Left forelimb (tissue), 1 donor: ENCODE results near the gene WDR38.

ENCODE experiments used
- DNase-seq: peaks from one replicate; pipeline ENCODE4 v3.0.0-alpha.2; 2018; ENCODE audit warnings: low spot score

WDR38 gene

DNA sequence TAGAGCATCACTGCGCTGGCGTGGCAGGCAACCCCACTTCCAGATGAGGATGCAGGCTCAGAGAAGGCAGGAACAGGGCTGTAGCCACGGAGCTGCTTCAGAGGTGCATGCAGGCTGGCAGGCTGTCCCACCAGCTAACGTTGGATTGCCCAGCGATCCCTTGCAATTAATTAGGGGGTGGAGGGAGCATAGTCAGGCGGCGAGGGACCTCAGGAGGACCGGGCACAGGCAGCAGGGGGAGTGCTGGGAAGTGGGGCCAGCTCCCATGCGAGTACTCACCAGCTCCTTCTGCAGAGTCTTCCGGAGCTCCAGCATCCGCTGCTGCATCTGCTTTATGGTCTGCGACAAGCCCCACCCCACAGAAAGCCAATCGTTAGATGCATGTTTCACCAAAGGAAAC, 29.0 kb downstream of the WDR38 start:
- DNase-seq, result no peak

DNA sequence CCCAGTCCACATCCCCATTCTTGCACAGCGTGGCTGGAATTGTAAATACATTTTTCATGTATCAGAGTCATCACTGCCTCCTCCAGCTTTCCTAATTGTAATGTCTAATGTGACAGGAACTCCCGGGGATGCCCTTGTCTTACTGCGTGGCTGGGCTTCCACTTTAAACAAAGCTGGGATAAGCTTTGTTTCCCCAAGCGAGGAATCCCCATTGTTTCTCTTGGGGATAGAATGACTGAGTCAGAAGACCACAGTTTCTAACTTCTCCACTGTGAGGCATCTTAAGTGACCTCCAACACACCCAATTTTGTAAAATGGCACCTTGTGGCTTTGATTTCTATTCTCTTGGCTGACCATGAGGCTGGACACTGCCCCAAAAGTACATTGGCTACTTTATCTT, 31.1 kb downstream of the WDR38 start:
- DNase-seq, result no peak

- DNase-seq, result no peak
Measured at GRCh38 chr9:124885551-124885950, 32.3 kb downstream of the WDR38 start.

GRCh38 chr9:124886461-124886860, 33.2 kb downstream of the WDR38 start:
- DNase-seq, result no peak

GRCh38 chr9:124886866-124887492, 33.7 kb downstream of the WDR38 start:
- no peak for DNase-seq

DNA sequence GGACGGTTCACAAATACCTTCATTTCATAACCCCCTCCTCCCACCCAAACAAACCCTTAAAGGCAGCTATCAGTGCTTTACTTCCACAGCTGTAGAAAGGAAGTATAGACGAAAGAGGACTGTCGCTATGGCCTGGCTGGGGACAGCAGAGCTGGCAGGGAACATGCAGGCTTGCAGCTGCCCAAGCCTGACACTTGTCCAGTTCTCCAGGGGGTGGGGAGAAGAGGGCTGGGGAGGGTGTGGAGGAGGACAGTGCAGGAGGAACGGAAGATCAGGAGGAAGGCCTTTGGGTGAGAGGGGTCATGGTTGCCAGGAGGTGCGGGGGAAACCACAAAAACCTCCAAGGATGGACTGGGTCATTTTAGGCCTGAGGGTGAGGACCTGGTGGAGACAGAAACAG, 34.6 kb downstream of the WDR38 start:
- DNase-seq, result no peak

GRCh38 chr9:124889006-124889405, 35.7 kb downstream of the WDR38 start:
- no peak for DNase-seq

DNA sequence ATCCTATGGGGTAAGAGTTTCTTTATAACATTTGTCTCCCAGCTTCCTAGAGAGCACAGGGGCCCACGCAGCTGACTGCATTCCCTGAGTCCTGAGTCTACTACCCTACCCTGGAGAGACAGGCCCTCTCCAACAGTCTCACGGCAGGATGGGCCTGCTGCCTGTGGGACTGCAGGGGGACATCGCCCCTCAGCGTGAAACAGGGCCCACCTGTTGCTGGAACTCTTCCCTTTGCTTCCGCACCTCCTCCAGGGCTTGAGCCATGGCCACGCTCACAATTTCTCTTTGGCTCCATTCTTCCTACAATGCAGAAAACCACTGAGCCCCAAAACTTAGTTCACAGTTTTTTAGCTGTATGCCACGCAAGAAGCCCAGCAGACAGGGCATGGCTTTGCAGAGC, 36.9 kb downstream of the WDR38 start:
- DNase-seq, result no peak

GRCh38 chr9:124894035-124894740, 40.9 kb downstream of the WDR38 start:
- DNase-seq, result no peak

DNA sequence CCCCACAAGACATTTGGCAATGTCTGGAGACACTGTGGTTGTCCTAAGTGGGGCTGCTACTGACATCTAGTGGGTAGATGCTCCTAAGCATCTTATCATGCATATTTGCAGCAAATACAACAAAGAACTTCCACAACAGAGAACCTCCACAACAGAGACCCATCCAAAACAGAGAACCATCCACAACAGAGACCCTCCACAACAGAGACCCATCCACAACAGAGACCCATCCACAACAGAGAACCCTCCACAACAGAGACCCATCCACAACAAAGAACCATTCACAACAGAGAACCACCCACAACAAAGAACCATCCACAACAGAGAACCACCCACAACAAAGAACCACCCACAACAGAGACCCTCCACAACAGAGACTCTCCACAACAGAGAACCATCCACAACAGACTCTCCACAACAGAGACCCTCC, 41.5 kb downstream of the WDR38 start:
- no peak for DNase-seq

GRCh38 chr9:124897570-124898460, 44.6 kb downstream of the WDR38 start:
- no peak for DNase-seq

DNA sequence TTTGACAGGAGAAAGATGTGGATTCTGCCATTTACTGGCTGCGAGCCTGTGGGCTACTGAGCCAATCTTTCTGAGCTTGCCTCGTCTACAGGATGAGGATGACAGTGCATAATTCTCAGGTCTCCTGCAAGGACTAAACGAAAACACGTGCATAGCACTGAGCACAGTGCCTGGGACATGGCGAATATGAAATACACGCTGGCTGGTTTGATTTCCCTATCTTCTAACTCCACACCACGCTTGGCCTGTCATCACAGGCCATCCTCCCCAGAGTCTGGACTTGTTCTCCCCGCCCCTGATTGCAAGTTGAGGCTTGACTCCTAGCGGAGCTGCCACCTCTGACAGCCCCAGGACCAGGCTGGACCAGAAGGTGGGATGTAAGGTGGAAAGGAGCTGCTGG, 46.6 kb downstream of the WDR38 start:
- DNase-seq, result no peak

- DNase-seq, result no peak
Measured at GRCh38 chr9:124906966-124907365, 53.7 kb downstream of the WDR38 start.
